ENCODE results near the gene INPP5B. TPM values are rescaled to one million over a fixed set of nuclear protein-coding genes. Genes with fewer than 3 reads are reported as not detected.
A peak's percentile ranks its signal among the peaks of the same experiment; 100 is the strongest.

The INPP5B gene
- total and polyA plus RNA-seq, 10 of the 15 experiments (the other 5 are each of a cell fraction or from before 2014, with no cell fraction given) = 10.9 to 54.4 (median 26.9) TPM

DNA sequence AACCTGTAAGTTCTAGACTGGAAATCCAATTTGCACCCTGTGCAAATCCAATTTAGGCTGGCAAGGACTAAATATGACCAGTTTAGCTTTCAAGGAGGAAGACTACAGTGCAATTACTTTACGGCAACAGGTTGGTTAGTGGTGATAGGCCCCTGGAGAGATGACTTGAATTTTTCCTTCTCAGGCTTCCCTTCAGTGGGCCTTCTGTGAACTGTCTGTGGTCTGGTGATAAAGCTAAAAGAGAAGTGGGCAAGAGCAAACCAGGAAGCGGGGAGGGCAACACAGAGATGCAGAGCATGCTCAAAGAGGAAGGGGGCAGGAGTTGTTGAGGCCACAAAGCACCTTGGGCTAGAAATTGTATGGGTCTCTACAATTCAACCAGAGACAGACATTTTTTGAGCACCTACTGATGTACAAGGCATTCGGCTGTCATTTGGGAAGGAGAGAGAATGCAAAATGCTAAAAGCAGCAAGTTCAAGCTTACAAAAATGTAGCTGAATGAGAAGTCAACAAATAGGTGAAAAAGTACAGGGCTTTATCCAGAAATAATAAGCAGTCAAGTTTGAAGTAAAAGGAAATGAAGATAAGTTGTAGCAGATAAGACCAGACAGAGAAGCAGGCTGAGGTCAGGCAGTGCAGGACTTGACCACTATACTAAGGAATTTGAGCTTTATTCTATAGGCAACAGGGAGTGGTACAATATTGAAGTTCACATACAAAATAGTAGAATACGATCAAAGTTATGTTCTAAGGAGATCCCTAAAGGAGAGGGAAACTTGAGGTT is 23.9 kb downstream of the INPP5B start (continued):
- TF ChIP-seq, protein P1, sequence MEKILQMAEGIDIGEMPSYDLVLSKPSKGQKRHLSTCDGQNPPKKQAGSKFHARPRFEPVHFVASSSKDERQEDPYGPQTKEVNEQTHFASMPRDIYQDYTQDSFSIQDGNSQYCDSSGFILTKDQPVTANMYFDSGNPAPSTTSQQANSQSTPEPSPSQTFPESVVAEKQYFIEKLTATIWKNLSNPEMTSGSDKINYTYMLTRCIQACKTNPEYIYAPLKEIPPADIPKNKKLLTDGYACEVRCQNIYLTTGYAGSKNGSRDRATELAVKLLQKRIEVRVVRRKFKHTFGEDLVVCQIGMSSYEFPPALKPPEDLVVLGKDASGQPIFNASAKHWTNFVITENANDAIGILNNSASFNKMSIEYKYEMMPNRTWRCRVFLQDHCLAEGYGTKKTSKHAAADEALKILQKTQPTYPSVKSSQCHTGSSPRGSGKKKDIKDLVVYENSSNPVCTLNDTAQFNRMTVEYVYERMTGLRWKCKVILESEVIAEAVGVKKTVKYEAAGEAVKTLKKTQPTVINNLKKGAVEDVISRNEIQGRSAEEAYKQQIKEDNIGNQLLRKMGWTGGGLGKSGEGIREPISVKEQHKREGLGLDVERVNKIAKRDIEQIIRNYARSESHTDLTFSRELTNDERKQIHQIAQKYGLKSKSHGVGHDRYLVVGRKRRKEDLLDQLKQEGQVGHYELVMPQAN (conservative IDR thresholded peaks at IDR 0.05) = no peak
- TF ChIP-seq SUZ12 (IDR thresholded peaks at IDR 0.05; ENCODE audit: unreplicated experiment) = no peak
- TF ChIP-seq CREM (IDR thresholded peaks at IDR 0.05; ENCODE audit: low read depth) = no peak
- TF ChIP-seq MTA2 (IDR thresholded peaks at IDR 0.05; ENCODE audit: low read depth) = peak; percentile 72
- TF ChIP-seq LARP7 (IDR thresholded peaks at IDR 0.05) = no peak
- no peak for TF ChIP-seq SIX5 (IDR thresholded peaks at IDR 0.05; ENCODE audit: low read depth, low read length, severe bottlenecking)
- TF ChIP-seq, protein P2, sequence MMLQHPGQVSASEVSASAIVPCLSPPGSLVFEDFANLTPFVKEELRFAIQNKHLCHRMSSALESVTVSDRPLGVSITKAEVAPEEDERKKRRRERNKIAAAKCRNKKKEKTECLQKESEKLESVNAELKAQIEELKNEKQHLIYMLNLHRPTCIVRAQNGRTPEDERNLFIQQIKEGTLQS (IDR thresholded peaks at IDR 0.05; ENCODE audit: borderline replicate concordance, extremely low read depth, low read depth, low read length) = no peak
- TF ChIP-seq, protein P3, sequence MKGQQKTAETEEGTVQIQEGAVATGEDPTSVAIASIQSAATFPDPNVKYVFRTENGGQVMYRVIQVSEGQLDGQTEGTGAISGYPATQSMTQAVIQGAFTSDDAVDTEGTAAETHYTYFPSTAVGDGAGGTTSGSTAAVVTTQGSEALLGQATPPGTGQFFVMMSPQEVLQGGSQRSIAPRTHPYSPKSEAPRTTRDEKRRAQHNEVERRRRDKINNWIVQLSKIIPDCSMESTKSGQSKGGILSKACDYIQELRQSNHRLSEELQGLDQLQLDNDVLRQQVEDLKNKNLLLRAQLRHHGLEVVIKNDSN (IDR thresholded peaks at IDR 0.05; ENCODE audit: borderline replicate concordance, extremely low read length, insufficient read depth, low read depth, low read length) = no peak
- TF ChIP-seq SREBF2 (IDR thresholded peaks at IDR 0.05; ENCODE audit: low read length) = no peak
- TF ChIP-seq ZNF384 (IDR thresholded peaks at IDR 0.05; ENCODE audit: borderline replicate concordance, low read depth, low read length) = no peak
- TF ChIP-seq, protein P4, sequence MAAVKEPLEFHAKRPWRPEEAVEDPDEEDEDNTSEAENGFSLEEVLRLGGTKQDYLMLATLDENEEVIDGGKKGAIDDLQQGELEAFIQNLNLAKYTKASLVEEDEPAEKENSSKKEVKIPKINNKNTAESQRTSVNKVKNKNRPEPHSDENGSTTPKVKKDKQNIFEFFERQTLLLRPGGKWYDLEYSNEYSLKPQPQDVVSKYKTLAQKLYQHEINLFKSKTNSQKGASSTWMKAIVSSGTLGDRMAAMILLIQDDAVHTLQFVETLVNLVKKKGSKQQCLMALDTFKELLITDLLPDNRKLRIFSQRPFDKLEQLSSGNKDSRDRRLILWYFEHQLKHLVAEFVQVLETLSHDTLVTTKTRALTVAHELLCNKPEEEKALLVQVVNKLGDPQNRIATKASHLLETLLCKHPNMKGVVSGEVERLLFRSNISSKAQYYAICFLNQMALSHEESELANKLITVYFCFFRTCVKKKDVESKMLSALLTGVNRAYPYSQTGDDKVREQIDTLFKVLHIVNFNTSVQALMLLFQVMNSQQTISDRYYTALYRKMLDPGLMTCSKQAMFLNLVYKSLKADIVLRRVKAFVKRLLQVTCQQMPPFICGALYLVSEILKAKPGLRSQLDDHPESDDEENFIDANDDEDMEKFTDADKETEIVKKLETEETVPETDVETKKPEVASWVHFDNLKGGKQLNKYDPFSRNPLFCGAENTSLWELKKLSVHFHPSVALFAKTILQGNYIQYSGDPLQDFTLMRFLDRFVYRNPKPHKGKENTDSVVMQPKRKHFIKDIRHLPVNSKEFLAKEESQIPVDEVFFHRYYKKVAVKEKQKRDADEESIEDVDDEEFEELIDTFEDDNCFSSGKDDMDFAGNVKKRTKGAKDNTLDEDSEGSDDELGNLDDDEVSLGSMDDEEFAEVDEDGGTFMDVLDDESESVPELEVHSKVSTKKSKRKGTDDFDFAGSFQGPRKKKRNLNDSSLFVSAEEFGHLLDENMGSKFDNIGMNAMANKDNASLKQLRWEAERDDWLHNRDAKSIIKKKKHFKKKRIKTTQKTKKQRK (IDR thresholded peaks at IDR 0.05; ENCODE audit: low read depth, low read length) = no peak
- TF ChIP-seq, protein P5, sequence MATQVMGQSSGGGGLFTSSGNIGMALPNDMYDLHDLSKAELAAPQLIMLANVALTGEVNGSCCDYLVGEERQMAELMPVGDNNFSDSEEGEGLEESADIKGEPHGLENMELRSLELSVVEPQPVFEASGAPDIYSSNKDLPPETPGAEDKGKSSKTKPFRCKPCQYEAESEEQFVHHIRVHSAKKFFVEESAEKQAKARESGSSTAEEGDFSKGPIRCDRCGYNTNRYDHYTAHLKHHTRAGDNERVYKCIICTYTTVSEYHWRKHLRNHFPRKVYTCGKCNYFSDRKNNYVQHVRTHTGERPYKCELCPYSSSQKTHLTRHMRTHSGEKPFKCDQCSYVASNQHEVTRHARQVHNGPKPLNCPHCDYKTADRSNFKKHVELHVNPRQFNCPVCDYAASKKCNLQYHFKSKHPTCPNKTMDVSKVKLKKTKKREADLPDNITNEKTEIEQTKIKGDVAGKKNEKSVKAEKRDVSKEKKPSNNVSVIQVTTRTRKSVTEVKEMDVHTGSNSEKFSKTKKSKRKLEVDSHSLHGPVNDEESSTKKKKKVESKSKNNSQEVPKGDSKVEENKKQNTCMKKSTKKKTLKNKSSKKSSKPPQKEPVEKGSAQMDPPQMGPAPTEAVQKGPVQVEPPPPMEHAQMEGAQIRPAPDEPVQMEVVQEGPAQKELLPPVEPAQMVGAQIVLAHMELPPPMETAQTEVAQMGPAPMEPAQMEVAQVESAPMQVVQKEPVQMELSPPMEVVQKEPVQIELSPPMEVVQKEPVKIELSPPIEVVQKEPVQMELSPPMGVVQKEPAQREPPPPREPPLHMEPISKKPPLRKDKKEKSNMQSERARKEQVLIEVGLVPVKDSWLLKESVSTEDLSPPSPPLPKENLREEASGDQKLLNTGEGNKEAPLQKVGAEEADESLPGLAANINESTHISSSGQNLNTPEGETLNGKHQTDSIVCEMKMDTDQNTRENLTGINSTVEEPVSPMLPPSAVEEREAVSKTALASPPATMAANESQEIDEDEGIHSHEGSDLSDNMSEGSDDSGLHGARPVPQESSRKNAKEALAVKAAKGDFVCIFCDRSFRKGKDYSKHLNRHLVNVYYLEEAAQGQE (IDR thresholded peaks at IDR 0.05; ENCODE audit: low read depth, low read length) = no peak
- 0 out of 2 replicates have a peak, but pooled peaks have one; percentile 32 for TF ChIP-seq CBFB (IDR thresholded peaks at IDR 0.05; ENCODE audit: low read depth)
- TF ChIP-seq, protein P6, sequence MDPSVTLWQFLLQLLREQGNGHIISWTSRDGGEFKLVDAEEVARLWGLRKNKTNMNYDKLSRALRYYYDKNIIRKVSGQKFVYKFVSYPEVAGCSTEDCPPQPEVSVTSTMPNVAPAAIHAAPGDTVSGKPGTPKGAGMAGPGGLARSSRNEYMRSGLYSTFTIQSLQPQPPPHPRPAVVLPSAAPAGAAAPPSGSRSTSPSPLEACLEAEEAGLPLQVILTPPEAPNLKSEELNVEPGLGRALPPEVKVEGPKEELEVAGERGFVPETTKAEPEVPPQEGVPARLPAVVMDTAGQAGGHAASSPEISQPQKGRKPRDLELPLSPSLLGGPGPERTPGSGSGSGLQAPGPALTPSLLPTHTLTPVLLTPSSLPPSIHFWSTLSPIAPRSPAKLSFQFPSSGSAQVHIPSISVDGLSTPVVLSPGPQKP (IDR thresholded peaks at IDR 0.05; ENCODE audit: low read depth, low read length) = no peak
